ENCODE data around the gene CCDC47.

The CCDC47 gene

GRCh38 chr17:63699638-63700527 is 73.5 kb downstream of the CCDC47 start, which contains the start of gene LIMD2:
LIMD2 (minus strand) TSS chr17:63700125; CDS start chr17:63699298, 827 bp downstream.
- in situ Hi-C loops (cut with HindIII; ENCODE audit: low sequenced_read_pairs): no loop called here

GRCh38 chr17:63698886-63699637 is 74.3 kb downstream of the CCDC47 start:
- in situ Hi-C loops (cut with HindIII; ENCODE audit: low sequenced_read_pairs): no loop called here

- in situ Hi-C loops (cut with HindIII; ENCODE audit: low sequenced_read_pairs): no loop called here
These were observed 75.0 kb downstream of the CCDC47 start for GRCh38 chr17:63698381-63698885.

- in situ Hi-C loops (cut with HindIII; ENCODE audit: low sequenced_read_pairs): no loop called here
These were observed 75.8 kb downstream of the CCDC47 start for GRCh38 chr17:63697341-63698286.

GRCh38 chr17:63696381-63696961 is 76.9 kb downstream of the CCDC47 start:
- in situ Hi-C loops (cut with HindIII; ENCODE audit: low sequenced_read_pairs): no loop called here

- in situ Hi-C loops (cut with HindIII; ENCODE audit: low sequenced_read_pairs): no loop called here
These were observed 77.5 kb downstream of the CCDC47 start for GRCh38 chr17:63695889-63696288.

All from DLD1 (cell line).